Measurements from ENCODE around the gene SNN.

GRCh38 chr16:11636172-11636721, 32.0 kb upstream of the SNN start:
- TF ChIP-seq CTCF (IDR thresholded peaks at IDR 0.05), result no peak
- no peak for TF ChIP-seq POLR2AphosphoS5 (IDR thresholded peaks at IDR 0.05)
- no peak for TF ChIP-seq POLR2A (IDR thresholded peaks at IDR 0.05)
- no peak for TF ChIP-seq EP300 (IDR thresholded peaks at IDR 0.05)

All from gastroesophageal sphincter (tissue), 3 donors.